NCI-H82 treated with DMSO at 0.1 percent for 48 hours (cell line): ENCODE measurements around the gene ELAVL1.
A peak's percentile ranks its signal among the peaks of the same experiment; 100 is the strongest.
"Not testable (repeated sequence)": the region's sequence is repeated elsewhere in the genome, so short reads cannot be mapped to it uniquely, and the experiment has no call there.

Experiments
- DNase-seq: peaks from one replicate; lab custom pipeline; 2025; ENCODE audit not compliant: unreplicated experiment; lab: John Stamatoyannopoulos, UW

The ELAVL1 gene

DNA sequence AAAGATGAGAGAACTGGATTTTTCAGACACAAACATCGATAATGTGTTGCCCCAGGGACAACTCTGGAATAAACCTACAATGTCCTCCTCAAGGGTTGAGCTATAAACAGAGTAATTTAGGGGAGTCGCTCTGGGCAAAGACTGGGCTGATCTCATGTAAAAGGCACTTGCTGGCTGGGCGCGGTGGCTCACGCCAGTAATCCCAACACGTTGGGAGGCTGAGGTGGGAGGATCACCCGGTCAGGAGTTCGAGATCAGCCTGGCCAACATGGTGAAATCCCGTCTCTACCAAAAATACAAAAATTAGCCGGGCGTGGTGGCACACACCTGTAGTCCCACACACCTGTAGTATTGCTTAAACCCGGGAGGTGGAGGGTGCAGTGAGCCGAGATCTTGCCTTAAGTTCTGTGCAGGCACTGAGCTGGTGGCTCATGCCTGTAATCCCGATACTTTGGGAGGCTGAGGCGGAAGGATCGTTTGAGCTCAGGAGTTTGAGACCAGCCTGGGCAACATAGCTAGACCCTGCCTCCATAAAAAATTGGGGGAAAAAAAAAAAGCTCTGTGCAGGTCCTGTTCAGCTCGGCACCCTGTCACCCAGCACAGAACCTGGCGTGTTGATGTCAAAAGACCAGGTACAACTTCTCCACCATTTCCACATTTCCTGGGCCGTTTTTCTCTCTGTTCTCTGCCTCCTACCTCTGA, 63.4 kb downstream of the ELAVL1 start:
- no peak for DNase-seq

DNA sequence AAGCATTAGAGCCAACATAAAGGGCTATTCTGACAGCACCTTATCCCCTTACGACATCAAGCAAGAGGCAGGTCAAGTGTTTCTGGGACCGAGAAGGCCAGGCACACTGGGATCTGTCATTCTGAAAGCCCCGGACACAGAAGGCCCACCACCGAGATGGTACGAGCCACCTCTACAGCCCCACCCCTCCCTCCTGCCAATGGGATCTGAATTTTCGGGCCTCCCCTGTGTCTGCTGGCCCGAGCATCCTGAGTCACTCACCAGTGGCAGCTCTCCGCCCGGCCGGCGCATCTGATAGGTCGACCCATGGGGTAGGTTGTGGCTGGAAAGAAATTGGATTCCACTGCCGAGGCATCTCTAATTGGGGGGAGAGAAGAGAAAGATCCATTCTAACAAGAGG, 64.6 kb downstream of the ELAVL1 start:
- no peak for DNase-seq

DNA sequence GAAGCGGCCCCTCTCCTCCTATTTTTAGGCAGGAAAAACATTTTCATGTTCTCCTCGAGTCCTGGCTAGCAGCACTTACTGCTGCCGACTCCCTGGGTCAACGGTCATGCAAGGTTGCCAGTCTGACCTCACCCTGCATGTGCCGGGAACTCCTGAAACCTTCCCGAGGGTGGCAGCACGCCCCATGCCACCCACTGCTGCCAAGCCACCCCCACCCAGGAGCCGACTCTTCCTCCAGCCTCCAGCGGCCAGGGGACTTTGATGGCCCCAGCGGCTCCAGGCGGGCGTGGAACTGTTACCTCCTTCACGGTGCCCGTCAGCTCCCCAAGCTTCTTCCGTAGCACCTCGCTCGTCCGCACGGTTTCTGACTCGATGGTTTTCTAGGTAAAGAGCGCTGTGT, 70.7 kb downstream of the ELAVL1 start:
- no peak for DNase-seq

DNA sequence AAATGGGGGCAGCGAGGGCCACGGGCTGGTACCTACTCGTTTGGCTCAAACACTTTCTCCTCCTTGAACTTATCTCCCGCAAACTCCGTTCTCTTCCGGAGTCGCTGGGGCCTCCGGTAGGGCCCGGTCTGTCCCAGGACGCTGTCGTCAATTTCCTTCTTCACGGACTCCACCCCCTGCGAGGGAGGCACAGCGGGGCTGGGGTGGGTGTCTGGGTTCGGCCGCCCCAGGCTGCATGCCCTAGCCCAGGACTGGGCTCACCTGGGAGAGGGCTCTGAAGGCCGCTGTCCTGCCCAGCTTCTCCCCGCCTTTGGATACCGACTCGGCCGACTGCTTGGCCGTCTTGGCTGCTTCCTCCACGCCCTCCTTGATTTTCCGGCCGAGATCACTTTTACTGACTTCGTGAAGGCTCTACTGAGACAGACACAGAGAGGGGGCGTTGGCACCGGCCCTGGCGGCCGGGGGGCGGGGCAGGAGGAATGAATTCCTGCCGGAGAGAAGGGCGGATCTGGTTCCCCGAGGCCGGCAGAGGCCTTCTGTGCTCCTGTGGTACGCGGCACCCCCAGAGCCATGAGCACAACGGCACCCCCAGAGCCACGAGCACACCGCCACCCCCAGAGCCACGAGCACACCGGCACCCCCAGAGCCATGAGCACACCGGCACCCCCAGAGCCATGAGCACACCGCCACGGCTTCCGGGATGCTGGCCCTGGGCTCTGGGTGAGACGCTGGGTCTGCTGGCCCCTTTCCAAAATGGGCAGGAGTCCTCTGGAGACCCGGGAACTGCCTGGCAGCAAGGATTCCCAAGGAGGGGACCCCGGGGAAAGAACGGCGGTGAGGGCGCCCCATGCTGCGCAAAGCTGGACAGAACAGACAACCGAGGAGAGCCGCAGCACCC, 71.4 kb downstream of the ELAVL1 start:
- DNase-seq: no peak

DNA sequence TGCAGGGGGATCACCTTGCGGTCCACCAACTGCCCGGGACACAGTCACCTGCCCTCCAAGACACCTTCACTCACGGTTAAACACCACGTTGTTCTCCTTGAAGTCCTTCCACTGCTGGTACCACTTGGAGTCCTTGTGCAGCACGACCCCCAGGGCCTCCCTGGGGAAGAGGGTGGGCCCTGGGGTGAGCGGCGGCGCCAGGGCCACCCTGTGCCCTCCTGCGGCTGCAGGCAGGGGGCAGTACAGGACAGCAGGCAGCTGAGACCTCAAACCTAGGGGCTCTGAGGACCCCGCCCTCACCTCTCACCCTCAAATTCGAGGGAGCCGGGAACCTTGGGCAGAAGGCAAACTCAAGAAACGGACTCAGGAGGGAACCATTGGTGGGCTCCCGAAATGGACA, 72.0 kb downstream of the ELAVL1 start:
- DNase-seq: no peak

DNA sequence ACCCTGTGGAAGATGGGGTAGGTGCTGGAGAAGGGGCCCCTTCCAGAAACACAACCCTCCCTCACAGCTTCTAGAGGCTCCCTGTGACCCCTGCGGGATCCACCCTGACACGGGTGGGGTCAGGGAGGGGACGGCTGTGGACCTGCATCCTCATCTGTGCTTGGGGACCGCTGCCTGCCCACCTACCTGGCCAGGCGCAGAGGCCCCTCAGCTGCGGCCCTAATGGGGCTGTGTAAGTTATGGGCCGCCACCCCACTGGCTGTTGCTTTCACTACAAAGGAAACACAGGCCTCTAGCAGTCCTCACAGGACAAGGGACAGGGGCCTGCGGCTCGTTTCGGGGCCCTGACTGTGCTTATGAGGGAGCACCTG, 72.5 kb downstream of the ELAVL1 start:
- no peak for DNase-seq

DNA sequence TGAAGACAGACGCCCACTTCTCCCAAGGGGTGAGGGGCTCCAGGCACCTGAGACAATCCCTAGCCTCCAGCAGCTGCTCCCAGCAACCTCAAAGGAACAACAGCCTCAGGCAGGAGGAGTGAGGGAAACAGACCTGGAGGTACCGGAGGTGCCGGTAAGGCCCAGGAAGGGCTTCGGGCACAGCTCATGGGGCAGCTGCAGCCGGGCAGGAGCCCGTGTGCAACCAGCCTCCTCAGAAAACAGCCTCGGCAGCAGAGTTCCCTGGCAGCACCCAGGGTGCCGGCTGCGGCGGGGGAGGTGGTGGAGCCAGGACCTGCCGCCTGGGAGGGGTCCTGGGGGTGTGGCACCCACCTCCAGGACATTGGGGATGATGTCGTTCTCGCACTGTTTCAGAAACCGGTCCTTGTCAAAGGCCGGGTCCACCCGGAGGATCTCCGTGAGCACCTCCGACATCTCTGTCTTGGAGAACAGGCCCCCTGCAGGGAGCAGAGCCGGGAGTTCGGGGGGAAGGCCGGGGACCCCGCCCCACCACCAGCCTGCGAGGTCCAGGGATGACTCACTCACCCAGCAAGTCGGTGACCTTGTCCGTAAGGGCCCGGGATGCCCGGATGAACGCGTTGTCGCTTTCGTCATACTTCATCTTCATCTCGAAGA, 73.0 kb downstream of the ELAVL1 start:
- no peak for DNase-seq

DNA sequence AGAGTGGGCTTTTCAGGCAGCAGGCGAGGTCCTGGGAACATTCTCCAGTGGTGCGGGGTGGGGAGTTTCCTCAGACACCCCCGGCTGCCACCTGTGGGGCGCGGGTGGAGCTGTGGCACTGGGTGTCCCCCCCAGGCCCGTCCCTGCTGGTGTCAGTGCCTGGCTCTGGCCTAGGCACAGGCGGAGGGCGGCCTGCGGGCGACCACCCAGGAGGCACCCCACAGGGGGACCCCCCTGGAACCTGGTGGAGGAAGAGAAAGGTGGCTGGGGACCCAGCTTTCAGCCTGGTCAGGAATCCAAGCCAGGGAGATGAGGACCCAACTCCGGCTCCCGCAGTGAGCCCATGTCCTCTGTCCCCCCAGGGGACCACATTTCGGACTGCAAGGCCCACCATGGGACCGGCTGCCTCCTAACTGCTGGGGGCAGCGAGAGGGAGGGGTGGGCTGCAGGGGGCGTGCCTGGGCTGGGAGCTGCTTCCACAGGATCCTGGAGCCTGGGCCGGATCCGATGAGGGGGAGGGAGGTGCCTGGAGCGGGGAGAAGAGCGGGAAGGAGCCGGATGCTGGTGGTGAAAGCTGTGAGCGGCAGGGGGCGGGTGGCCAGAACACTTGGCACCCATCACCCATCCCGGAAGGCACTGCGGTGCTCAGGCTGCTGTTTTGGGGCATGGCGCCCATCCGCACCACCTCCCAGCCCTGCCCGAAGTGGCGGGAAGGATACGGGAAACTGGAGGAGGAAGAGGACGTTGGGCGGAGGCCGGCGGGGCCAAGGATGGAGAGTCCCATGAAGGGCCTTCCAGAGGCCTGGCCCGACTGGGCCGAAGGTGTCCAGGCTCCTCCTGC, 74.0 kb downstream of the ELAVL1 start:
- no peak for DNase-seq

DNA sequence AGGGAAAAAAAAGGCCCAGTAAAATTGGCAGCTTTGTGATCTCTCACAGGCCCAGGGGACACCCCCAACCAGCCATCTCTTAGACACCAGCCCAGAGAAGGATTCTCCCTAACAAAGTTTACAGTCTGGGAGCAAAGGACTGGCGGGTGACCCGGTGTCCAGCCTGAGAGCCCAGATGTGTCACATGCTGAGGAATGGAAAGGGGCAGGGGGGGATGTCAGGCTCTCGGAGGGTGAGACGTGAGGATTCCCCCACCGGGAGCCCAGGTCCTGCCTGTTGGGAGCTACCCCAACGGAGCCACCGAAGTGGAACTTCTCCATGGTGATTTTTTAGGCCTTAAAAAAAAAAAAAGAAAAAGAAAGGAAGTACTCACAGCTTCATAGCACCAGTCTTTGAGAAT, 74.7 kb downstream of the ELAVL1 start:
- no peak for DNase-seq

DNA sequence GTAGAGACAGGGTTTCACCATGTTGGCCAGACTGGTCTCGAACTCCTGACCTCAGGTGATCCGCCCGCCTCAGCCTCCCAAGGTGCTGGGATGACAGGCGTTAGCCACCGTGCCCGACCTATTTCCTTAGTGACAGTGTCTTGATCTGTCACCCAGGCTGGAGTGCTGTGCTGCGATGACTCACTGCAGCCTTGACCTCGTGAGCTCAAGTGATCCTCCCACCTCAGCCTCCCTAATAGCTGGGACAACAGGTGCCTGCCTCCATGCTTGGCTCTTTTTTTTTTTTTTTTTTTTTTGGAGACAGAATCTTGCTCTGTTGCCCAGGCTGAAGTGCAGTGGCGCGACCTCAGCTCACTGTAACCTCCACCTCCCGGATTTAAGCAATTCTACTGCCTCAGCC, 75.4 kb downstream of the ELAVL1 start:
- DNase-seq: not testable (repeated sequence)

DNA sequence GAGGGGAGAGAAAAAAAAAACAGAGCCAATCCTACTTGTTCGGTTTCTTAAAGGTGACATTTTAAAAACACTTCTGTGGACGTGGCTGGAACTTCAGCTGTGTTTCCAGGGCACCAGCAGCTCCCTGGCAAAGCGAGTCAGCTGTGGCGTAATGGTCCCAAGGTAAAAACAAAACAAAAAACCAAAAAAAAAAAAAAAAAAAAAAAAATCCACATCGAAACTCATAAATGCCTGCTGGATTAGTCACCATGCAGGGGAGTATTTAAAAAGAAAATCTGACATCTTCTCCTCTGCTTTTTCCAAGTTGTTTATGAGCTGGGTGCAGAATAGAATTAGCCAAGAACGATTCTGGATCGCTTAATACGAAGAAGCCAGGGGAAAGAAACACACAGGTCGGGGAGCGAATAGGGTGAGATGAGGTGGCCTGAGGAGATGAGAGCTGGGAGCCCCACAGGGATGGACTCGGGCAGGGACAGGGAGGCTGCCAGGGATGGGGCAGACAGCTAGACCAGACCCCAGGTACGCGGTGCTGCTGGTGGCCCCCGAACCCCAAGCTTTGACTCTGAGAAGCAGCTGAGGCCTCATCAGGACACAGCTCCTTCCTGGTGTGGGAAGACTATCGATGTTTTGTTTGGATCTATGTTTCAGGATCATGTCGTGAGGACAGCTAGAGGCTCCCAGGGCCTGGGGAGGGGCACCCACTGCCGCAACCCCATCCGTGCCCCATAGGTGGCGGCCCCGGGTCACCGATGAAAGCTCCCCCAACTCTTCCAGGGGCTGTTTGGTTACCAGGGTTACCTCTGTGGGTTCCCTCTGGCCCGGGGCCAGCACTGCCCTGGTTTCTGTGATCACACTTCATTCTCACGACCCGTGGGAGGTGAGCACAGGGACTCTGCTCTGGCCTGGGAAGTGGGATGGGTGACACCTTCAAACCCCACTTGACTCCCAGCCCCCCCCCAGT, 76.4 kb downstream of the ELAVL1 start:
- DNase-seq: no peak

DNA sequence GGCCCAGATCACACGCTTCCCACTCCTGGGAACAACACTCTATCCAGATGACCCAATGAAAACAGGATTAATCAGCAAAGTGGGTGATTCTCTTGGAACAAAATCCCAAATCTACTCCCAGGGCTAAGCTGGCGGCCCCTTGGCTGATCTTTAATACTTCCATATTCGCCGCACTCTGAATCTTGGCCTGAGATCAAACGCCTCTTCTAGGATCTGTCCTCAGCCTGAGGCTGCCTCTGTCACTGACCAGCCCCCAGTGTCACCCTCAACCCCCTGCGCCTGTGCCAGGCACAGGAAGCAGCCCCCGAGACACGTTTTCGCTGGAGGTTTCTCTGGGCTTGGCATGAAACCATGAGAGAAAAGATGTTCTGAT, 77.1 kb downstream of the ELAVL1 start:
- DNase-seq: peak; percentile 10

DNA sequence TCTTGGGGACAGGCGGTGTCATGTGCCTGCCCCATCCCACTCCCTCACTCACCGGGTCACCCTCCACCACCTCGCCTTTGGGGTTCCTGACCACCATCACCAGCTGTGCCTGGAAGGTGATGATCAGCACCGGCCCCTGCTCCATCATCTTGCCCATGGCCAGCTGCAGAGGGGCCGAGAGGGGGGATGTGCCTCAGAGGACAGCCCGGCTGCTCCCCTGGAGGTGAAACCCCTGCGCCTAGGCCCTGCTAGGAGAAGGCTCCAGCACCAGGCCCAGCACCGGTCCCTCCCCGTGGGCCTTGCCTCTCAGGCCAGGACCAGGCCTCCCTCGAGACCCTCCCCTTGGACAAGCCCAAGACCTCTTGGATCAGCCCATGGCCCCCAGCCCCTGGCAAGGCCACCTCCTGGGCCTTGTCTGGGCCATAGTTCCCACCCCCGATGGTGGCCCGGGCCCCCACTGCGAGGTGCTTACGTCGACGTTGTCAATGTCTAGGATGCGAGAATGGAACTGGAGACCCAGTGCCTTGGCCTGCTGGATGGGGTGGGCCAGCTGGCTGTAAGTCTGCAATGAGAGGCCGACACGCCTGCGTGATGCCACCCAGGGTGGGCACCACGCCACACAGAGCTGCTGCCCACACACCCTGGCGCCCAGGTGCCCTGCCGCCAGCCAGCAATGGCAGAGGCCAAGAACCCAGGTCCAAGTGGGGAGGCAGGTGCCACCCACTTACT, 77.7 kb downstream of the ELAVL1 start:
- no peak for DNase-seq

DNA sequence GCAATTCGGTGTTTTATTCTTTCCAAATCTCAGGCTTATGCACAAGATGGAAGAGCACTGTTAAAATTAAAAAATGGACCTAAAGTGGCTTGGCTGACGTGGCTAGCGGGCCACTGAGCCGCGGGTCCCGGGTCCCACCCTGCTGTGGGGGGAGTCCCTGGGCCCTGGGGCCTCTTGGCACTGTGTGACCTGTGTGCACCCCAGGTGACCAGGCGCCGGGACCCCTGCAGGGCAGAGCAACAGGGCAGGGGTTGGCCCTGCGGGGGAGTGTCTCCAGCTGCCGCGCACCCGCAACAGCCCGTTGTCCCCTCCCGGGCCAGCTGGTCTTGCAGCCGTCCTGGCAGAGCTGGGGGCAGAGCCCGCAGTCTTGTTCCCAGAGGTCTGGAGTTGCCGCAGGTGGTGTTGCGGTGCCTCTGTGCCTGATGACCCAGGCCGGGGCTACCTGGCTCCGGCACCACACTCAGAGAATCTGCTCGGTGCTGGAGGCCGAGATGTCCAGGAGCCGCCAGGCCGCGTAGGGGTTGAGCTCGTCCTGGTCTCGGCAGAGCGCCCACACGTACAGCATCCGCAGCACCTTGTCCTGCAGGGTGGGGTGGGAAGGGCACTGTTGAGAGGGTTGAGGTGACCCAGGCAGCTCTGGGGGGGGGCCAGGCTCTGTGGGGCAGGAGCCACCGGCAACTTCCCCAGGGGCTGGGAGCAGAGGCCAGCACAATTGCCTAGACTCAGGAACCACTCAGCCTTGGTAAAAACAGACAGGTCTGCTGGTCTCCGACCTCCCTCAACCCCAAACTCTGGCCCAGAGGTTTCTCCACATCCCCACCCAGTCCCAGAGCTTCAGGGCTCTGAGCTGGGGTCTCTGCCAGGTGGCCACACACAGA, 78.5 kb downstream of the ELAVL1 start:
- no peak for DNase-seq

DNA sequence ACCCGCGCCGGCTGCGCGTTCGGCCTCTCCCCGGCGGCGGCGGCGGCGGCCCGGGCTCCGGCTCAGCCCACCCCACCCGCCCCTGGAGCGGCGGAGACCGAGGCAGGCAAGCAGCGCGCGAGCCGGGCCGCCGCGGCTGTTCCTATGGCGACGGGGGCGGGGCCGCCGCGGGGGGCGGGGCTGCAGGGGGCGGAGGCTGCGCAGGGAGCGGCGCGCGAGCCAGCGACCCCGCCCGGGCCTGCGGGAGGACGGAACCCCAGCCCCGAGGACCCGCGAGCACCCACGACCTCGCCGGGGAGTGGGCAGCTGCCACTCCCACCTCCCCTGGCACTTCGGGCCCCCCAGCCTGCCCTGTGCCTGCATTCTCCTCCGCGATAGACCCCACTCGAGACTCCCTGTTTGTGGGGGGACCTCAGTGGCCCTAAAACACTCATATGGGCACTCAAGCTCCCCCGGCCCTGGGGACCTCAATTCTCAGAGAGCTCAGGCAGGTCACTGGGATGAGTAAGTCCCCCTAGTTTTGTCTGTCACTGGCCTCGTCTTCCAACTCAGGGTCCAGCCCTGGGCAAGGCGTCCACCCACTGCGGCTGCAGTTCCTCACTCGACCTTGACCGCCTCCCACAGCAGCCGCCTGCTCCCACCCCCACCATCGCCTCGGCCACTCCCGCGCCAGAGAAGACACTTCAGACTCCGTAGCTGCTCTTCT, 79.3 kb downstream of the ELAVL1 start, which contains the start of gene CTXN1:
TSS of gene CTXN1 (minus strand) at position 115 of the 706 bp plus-strand sequence. CDS start 597 bp downstream, outside the sequence.
- no peak for DNase-seq

DNA sequence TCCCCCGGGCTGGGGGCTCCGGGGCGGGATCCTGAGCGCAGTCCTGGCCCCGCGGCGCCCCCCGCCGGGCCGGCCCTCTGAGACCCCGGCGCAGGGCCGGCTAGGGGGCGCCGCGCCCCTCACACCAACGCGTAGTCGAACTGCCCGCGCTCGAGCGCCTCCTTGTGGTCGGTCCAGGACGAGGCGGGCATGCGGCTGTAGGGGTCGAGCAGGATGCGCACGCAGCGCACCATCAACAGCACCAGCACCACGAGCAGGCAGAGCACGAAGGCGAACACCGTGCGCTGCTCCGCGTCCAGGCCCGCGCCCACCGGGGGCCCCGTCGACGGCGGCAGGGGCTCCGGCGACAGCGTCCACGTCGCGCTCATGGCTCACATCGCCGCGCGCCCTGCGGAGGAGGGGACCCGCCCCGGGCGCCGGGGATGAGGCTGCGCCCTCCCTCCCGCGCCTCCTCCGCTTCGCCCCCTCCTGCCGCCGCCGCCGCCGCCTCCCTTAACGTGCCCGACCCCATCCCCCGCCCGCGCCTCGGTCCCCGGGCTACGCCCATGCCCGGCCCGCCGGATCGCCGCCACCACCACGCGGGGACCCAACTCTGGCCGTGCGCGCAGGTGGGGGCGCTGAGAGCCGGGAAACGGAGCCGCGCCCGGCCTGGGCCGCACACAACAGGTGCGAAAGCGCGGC, 80.1 kb downstream of the ELAVL1 start:
- DNase-seq: peak; percentile 14

DNA sequence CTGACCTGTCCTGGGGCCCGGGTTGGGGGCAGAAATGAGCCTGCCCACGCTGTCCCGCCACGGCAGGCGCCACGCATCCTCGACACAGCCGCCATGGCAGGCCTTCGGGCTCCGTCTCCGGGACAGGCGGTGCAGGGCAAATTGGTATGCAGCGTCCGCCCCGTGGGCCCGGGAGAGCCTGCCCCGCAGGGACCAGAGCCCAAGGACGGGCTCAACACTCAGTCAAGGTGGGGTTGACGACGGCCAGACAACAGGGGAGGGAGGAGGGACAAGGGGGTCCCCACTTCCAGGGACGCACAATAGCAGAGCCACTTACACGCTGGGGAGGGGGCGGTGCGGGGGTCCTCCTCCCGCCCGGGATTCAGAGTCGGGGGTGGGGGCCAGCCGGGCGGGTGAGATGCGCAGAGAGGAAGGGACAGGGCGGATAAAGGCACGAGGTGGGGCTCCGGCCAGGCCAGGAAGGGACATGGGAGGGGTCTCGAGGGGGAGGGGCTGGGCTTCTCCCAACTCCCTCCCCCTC, 80.7 kb downstream of the ELAVL1 start:
- no peak for DNase-seq
